SK-N-SH treated with all-trans-retinoic acid at 6 μM for 48 hours (cell line): ENCODE measurements around the gene CUBN.

Experiments used
- ARNTL ChIP-seq: fragments of 450-650 bp; formaldehyde crosslinking; IDR thresholded peaks from 2 replicates; pipeline ENCODE4 v1.5.0; 2020; ENCODE audit warnings: low read depth, mild to moderate bottlenecking, moderate library complexity, borderline replicate concordance
- BACH2 ChIP-seq: fragments of 250-450 bp; sonication (Bioruptor Pico); IDR thresholded peaks from 2 replicates; pipeline ENCODE4 v1.9.0; 2021; ENCODE audit warnings: mild to moderate bottlenecking, borderline replicate concordance
- CREB5 ChIP-seq: fragments of 250-450 bp; sonication (Bioruptor Pico); IDR thresholded peaks from 2 replicates; pipeline ENCODE4 v1.5.1; 2020; ENCODE audit warnings: low read depth, mild to moderate bottlenecking, moderate library complexity
- ESRRG ChIP-seq: fragments of 250-450 bp; sonication (Bioruptor Pico); IDR thresholded peaks from 2 replicates; pipeline ENCODE4 v1.6.1; 2021; ENCODE audit warnings: mild to moderate bottlenecking
- ISL1 ChIP-seq: fragments of 250-450 bp; sonication (Bioruptor Pico); IDR thresholded peaks from 2 replicates; pipeline ENCODE4 v2.1.2; 2022; ENCODE audit warnings: mild to moderate bottlenecking, moderate library complexity
- OSR1 ChIP-seq: fragments of 250-450 bp; sonication (Bioruptor Pico); IDR thresholded peaks from 2 replicates; pipeline ENCODE4 v1.8.0; 2022; ENCODE audit warnings: moderate library complexity, mild to moderate bottlenecking, inconsistent platforms
- PATZ1 ChIP-seq: fragments of 250-450 bp; sonication (Bioruptor Pico); IDR thresholded peaks from 2 replicates; pipeline ENCODE4 v1.8.0; 2020; ENCODE audit warnings: mild to moderate bottlenecking, moderate library complexity, borderline replicate concordance
- RARB ChIP-seq: fragments of 250-450 bp; sonication (Bioruptor Pico); IDR thresholded peaks from 2 replicates; pipeline ENCODE4 v1.8.0; 2021; ENCODE audit warnings: mild to moderate bottlenecking, moderate library complexity
- ZFP3 ChIP-seq: fragments of 250-450 bp; sonication (Bioruptor Pico); IDR thresholded peaks from 2 replicates; pipeline ENCODE4 v1.5.0; 2020; ENCODE audit warnings: mild to moderate bottlenecking, moderate library complexity
- ZNF565 ChIP-seq: fragments of 450-650 bp; formaldehyde crosslinking; conservative IDR thresholded peaks from 2 replicates; pipeline ENCODE4 v1.5.0; 2020; ENCODE audit warnings: low read depth, mild to moderate bottlenecking, moderate library complexity
- ZNF70 ChIP-seq: fragments of 450-650 bp; formaldehyde crosslinking; IDR thresholded peaks from 2 replicates; pipeline ENCODE4 v1.5.0; 2020; ENCODE audit warnings: mild to moderate bottlenecking, moderate library complexity
- TF ChIP-seq, protein P1 (sequence below): fragments of 250-450 bp; sonication (Bioruptor Pico); IDR thresholded peaks from 2 replicates; pipeline ENCODE4 v1.8.0; 2021; ENCODE audit warnings: low read depth, mild to moderate bottlenecking, moderate library complexity, borderline replicate concordance

DNA sequence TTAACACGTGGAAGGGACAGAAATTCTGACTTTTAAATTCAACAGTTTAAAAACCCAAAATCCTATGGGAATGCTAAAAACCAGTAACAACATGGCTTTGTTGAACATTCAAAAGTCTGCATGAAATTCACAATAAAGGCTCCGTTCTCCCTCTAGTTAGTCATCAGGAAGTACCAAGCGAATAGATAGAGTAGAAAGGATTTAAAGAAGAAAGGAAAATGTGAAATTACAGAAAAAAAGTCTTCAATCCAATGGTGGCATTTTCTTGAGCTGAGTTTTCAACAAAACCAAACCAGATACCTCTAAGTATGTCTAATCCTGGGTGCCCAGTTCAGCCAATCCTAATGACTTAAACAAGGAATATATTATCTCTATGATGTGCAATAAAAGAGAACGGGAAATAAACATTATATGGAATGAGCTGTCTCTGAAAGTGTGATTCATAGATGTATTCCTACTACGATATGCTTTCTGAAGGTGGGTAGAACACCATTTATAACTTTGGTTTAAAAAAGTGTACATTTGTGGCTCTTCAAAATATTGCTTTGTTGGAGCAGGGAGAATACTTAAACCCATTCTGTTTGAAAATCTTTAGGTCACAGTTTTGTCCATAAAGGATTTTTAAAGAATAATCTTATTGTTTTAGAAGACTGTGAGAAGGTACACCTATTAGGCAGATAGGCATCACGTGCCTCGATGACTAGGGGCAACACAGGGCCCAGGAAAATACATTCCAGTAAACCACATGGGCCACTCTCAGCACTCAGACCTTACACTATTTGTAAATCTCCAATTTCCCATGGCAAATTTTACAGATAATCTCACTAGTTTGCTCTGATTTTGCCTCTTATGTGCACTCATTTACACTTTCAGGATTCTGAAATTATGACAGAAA is 87.7 kb downstream of the CUBN start:
- TF ChIP-seq PATZ1 (CRISPR knock-in tag) (no peak), ESRRG (no peak), ZFP3 (CRISPR knock-in tag) (no peak), ZNF565 (CRISPR knock-in tag) (no peak), BACH2 (CRISPR knock-in tag) (no peak), CREB5 (CRISPR knock-in tag) (no peak), ARNTL (no peak), ZNF70 (CRISPR knock-in tag) (no peak), RARB (CRISPR knock-in tag) (no peak), ISL1 (CRISPR knock-in tag) (no peak), OSR1 (no peak)
- TF ChIP-seq, protein P1, sequence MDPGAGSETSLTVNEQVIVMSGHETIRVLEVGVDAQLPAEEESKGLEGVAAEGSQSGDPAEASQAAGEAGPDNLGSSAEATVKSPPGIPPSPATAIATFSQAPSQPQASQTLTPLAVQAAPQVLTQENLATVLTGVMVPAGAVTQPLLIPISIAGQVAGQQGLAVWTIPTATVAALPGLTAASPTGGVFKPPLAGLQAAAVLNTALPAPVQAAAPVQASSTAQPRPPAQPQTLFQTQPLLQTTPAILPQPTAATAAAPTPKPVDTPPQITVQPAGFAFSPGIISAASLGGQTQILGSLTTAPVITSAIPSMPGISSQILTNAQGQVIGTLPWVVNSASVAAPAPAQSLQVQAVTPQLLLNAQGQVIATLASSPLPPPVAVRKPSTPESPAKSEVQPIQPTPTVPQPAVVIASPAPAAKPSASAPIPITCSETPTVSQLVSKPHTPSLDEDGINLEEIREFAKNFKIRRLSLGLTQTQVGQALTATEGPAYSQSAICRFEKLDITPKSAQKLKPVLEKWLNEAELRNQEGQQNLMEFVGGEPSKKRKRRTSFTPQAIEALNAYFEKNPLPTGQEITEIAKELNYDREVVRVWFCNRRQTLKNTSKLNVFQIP (CRISPR knock-in tag) = no peak
